NK-92 (cell line): Measurements from ENCODE around the gene GXYLT2.

Experiments used
- DNase-seq: peaks from one replicate; lab custom pipeline; 2025; ENCODE audit not compliant: unreplicated experiment; lab: John Stamatoyannopoulos, UW

Gene GXYLT2

DNA sequence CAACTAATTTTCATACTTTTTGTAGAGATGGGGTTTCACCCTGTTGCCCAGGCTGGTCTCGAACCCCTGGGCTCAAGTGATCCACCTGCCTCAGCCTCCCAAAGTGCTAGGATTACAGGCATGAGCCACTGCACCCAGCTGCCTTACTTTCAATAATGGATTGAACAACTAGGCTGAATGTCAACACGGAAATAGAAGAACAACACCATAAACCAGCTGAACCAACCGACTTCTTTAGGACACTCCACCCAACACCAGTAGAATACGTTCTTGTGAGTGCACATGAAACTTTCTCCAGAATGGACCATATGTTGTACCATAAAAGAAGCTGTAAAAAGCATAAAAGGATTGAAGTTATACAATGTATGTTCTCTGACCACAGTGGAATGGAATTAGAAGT lies 42.9 kb downstream of the GXYLT2 start:
- no peak for DNase-seq

GRCh38 chr3:72932416-72932815 lies 44.6 kb downstream of the GXYLT2 start:
- no peak for DNase-seq

DNA sequence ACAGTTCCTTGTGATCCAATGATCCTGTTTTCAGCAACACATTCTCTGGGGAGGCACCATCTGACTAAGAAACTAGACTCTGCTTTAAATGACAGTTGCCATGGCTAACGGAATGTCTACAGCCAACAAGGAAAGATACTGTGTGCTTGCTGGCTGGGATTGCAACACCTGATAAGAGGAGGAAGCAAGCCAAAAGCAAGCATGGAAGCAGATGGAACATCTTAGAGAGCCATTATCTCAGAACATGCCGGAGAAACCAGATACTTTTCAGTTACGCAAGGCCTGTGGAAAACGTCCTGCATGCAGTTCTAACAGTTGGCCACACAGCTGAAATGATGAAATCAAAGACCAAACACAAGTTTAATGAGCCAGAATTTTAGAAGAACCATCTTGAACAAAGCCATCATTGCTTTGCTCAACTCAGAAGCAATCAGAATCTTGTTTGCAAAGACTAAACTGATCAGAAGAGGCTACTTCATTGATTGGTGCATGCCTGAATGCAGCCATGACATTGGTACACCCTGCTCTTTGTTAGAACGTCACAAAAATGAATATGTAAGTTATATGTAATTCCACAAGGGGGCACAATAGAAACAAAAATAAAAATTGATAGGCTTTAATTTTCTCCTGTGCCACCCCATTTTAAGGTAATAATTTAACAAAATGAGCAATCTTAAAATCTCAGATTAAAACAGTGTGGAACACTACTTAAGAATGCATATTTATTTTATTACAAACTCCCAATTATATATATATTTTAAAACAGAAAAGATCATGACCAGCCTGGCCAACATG lies 50.8 kb downstream of the GXYLT2 start:
- no peak for DNase-seq

DNA sequence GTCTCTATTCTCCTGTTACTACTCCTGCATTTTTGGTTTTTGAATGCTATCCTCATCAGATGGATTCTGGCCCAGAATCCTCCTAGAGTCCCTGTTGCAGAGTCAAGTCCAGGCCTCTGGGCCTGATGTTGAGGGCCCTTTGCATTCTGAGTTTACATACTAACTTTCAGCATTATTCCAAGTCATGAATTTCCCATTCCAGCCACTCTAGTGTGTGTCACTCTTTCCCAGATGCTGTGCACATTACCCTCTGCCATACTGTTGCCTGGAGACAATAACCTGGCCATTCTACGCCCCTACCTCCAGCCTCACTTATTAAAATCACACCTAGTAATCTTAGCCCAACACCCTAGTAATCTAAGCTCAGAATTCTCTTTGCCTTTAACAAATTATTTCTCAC lies 53.4 kb downstream of the GXYLT2 start:
- DNase-seq: no peak

GRCh38 chr3:72942427-72942826 lies 54.6 kb downstream of the GXYLT2 start:
- no peak for DNase-seq

DNA sequence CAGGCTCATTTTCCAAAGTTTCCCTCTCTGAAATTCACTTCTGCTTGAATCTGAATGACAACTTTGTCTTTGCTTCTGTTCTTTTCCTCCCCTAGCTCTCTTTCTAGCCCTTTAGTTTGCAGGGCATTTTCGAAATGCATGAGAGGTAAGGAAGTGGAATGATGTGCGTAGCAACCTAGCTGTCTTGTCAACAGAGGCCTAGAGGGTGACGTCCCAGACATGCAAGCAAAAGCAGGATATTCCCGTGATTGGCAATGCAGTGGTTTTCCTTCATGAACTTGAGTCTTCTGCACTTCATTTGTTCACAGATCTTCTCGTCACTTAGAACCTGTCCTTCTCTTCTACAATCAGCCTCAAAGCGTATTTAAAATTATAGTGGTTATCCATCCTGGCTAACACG lies 56.9 kb downstream of the GXYLT2 start:
- DNase-seq: no peak

DNA sequence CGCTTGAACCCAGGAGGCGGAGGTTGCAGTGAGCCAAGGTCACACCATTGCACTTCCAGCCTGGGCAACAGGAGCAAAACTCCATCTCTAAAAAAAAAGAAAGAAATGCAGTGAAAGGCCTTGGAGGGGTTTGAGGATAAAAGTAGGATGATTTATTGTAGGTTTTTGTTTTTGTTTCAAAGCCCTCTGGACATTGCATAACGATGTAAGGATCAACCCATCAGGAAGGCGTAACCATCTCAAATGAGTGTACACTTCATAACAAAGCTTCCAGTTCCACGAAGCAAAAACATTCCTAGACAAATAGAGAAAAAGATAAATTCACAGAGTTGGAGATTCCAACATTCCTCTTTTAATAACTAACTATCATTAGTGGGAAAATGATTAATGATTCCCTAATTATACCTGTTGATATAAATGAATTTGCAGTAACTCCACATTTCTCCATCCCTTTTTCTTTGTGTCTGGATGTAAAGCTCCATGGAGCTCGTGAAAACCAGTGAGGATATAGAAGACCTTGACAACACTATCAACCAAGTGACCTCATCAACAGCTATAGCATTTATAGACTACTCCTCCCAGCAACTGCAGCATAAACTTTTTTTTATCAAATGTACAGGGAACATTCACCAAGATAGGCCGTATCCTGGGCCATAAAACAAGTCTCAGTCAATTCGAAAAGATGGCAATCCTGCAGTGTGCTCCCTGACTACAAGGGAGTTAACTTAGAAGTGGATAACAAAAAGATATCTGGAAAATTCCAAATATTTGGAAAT lies 60.1 kb downstream of the GXYLT2 start:
- DNase-seq: no peak

- DNase-seq: no peak
Observed at GRCh38 chr3:72949016-72949415, 61.2 kb downstream of the GXYLT2 start.

GRCh38 chr3:72950372-72950771 lies 62.5 kb downstream of the GXYLT2 start:
- DNase-seq: no peak

GRCh38 chr3:72950801-72951200 lies 63.0 kb downstream of the GXYLT2 start:
- no peak for DNase-seq

- no peak for DNase-seq
Observed at GRCh38 chr3:72951259-72951722, 63.4 kb downstream of the GXYLT2 start.

- DNase-seq: no peak
Observed at GRCh38 chr3:72953325-72953956, 65.6 kb downstream of the GXYLT2 start.

DNA sequence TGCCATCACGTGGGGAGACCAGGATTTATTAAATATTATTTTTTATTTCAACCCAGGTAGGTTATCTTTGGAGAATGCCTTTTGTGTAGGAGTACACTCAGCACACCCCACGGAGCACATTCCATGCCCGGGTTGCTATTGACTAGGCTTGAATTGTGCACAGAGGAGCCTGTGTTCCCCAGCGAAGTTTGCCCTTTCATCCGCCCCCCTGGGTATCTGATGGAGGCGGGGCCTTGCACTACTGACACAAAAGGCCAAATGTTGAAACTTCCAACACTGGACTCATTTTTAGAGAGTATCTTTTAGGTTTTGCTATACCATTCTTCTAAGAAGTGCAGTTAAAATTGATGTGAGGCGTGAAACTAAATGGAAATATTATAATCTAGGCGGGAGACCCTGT lies 69.5 kb downstream of the GXYLT2 start:
- DNase-seq: no peak

DNA sequence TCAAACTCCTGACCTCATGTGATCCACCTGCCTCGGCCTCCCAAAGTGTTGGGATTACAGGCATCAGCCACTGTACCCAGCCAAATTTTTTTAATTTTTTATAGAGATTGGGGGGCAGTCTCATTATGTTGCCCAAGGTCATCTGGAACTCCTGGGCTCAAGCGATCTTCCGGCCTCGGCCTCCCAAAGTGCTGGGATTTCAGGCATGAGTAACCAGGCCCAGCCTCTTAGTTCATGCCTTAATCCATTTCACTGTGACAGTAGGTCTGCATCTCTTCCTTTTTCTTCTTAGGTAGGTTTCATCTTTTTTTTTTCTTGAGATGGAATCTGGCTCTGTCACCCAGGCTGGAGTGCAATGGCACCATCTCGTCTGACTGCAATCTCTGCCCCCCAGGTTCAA lies 71.5 kb downstream of the GXYLT2 start:
- no peak for DNase-seq

GRCh38 chr3:72960812-72961518 lies 73.1 kb downstream of the GXYLT2 start:
- no peak for DNase-seq

DNA sequence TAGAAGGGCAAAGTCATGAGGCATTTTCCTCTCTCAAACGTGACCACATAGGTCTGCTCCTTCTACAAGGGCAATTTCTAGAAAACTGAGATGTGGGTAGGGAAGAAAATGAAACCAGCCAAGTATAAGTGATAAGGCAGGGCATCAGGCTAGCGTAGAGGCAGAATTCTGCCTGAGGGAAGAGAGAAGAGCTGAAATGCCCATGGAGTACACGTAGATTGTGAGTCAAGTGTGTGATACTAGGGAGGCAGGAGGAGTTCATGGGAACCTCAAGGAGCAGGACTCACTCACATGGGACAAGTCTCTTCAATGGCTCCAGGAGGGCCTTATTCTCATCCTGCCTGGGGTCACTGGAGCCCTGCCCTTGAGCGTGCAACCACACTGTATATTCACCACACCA lies 73.9 kb downstream of the GXYLT2 start:
- DNase-seq: no peak

- no peak for DNase-seq
Observed at GRCh38 chr3:72962317-72962716, 74.5 kb downstream of the GXYLT2 start.

GRCh38 chr3:72964633-72965032 lies 76.8 kb downstream of the GXYLT2 start:
- no peak for DNase-seq

- no peak for DNase-seq
Observed at GRCh38 chr3:72968266-72968664, 80.4 kb downstream of the GXYLT2 start.

- DNase-seq: no peak
Observed at GRCh38 chr3:72969766-72970165, 81.9 kb downstream of the GXYLT2 start.

DNA sequence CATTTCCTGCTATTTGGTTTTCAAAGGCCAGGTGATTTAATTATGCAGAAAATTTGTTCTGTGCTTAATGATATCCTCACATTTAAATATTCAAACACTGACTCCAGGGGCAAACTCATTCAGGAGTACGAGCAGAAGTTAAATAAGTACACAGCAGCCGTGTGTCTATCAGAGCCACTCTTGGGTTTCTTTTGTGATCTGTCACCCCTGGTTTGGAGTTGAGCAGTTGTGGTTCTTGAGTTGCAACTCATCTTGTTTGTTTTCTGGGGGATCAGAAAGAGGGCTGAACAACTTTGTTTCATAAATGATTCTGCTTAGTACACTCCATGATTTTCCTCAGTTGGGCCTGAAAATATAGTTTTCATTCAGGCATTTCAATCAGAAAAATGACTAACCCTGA lies 83.1 kb downstream of the GXYLT2 start:
- DNase-seq: no peak
